ENCODE data around the gene GCGR. TPM values are rescaled to one million over a fixed set of nuclear protein-coding genes. Genes with fewer than 3 reads are reported as not detected.

The GCGR gene
- polyA plus RNA-seq, 2 of the 4 experiments (the other 2 are of a cell fraction), result 0.19 to 0.45 TPM

- POLR2A ChIA-PET, result interaction anchor here (2.1 kb wide), 1 partner anchor 12 kb away, joined by 7 read pairs; the partner anchor contains the start of gene MCRIP1
- Histone ChIP-seq H3K9me3 (no peaks in the 10 kb centered on the region), H3K4me2 (no peak overlapping the region), H3K4me3 (no peak overlapping the region), H3K27ac (no peak overlapping the region), H3K4me1 (no peaks in the 10 kb centered on the region)
- no peak for FAIRE-seq
- no peak for DNase-seq (ENCODE audit: low read depth in 1 of 2, low spot score in 1 of 2)
- 97% methylated on average over 13 of the region's 13 CpGs for WGBS (ENCODE audit: missing lambda C conversion rate)
- TF ChIP-seq ZC3H11A (IDR thresholded peaks at IDR 0.05), result no peak
- no peak for TF ChIP-seq FOSL2 (IDR thresholded peaks at IDR 0.05)
- TF ChIP-seq FOSL2 (CRISPR knock-in tag; IDR thresholded peaks at IDR 0.05), result no peak
- no peak for ATAC-seq
- CTCF ChIA-PET, result interaction anchor here (1.3 to 12.1 kb wide), 2 partner anchors 7 to 111 kb away, joined by 4 to 96 read pairs; no protein-coding TSS in a partner anchor
These were observed 40.9 kb downstream of the GCGR start for GRCh38 chr17:81844887-81845286.

- ATAC-seq, result no peak
- no peak for FAIRE-seq
These were observed 41.4 kb downstream of the GCGR start for GRCh38 chr17:81845361-81845760.

More at GRCh38 chr17:81845361-81845760, 41.4 kb downstream of the GCGR start:
- Histone ChIP-seq H3K4me2 (no peak overlapping the region), H3K9me3 (no peaks in the 10 kb centered on the region), H3K4me1 (no peaks in the 10 kb centered on the region), H3K27ac (no peak overlapping the region), H3K4me3 (no peak overlapping the region)
- WGBS (ENCODE audit: missing lambda C conversion rate), result 90% methylated on average over 13 of the region's 13 CpGs
- ChIA-PET CTCF (interaction anchor here (1.0 to 12.1 kb wide), 3 partner anchors 7 to 112 kb away, joined by 4 to 96 read pairs (median 5); no protein-coding TSS in a partner anchor), POLR2A (interaction anchor here (0.8 to 2.1 kb wide), 3 partner anchors 9 to 12 kb away, joined by 3 to 7 read pairs (median 5); partner anchors contain the start of gene MCRIP1)
- DNase-seq (ENCODE audit: low read depth in 1 of 2, low spot score in 1 of 2), result no peak
- TF ChIP-seq EP300 (IDR thresholded peaks at IDR 0.05) (no peak), FOSL2 (IDR thresholded peaks at IDR 0.05) (no peak), FOSL2 (CRISPR knock-in tag; IDR thresholded peaks at IDR 0.05) (no peak), ZSCAN20 (CRISPR knock-in tag; IDR thresholded peaks at IDR 0.05) (no peak), PHF8 (IDR thresholded peaks at IDR 0.05; ENCODE audit: borderline replicate concordance, low read depth) (no peak), HES2 (IDR thresholded peaks at IDR 0.05) (no peak), CBX8 (IDR thresholded peaks at IDR 0.05) (no peak), ZC3H11A (IDR thresholded peaks at IDR 0.05) (no peak), JUNB (IDR thresholded peaks at IDR 0.05) (no peak), SMC3 (IDR thresholded peaks at IDR 0.05) (no peak), HMGXB4 (CRISPR knock-in tag; IDR thresholded peaks at IDR 0.05; ENCODE audit: borderline replicate concordance) (no peak), ELK1 (IDR thresholded peaks at IDR 0.05; ENCODE audit: low read depth, low read length) (no peak), FOSB (CRISPR knock-in tag; IDR thresholded peaks at IDR 0.05) (no peak), KDM5A (IDR thresholded peaks at IDR 0.05) (no peak), POLR2AphosphoS2 (conservative IDR thresholded peaks at IDR 0.05; ENCODE audit: low read length) (no peak), USF2 (IDR thresholded peaks at IDR 0.05) (no peak)
